Retinal pigment epithelial cell (primary cell): ENCODE data around the gene INPP1.
"Not testable (repeated sequence)": the region's sequence is repeated elsewhere in the genome, so short reads cannot be mapped to it uniquely, and the experiment has no call there.

Experiments
- DNase-seq: peaks from one replicate; pipeline ENCODE4 v3.0.0-alpha.2; 2010; ENCODE audit warnings: low read depth
- H3K4me3 ChIP-seq: 2 replicates; pipeline ENCODE4 v1.5.1; 2011; ENCODE audit warnings: mild to moderate bottlenecking, low read length, control low read depth, moderate library complexity
- CTCF ChIP-seq: conservative IDR thresholded peaks from 2 replicates; pipeline ENCODE4 v1.5.1; 2011; ENCODE audit warnings: low read depth, low read length, control low read depth, inconsistent platforms

Gene INPP1

GRCh38 chr2:190353537-190353899, 10.1 kb downstream of the INPP1 start:
- no peak overlapping the region for H3K4me3 ChIP-seq
- DNase-seq = no peak
- no peak for TF ChIP-seq CTCF

- H3K4me3 ChIP-seq = no peak overlapping the region
- no peak for TF ChIP-seq CTCF
- DNase-seq = no peak
Observed at GRCh38 chr2:190354003-190354690, 10.8 kb downstream of the INPP1 start.

GRCh38 chr2:190355968-190356644, 12.7 kb downstream of the INPP1 start:
- TF ChIP-seq CTCF = no peak
- DNase-seq = no peak
- H3K4me3 ChIP-seq = no peak overlapping the region

GRCh38 chr2:190357600-190357999, 14.2 kb downstream of the INPP1 start:
- TF ChIP-seq CTCF = no peak
- H3K4me3 ChIP-seq = no peak overlapping the region
- no peak for DNase-seq

GRCh38 chr2:190358655-190359448, 15.5 kb downstream of the INPP1 start:
- not testable (repeated sequence) for H3K4me3 ChIP-seq, DNase-seq

GRCh38 chr2:190360561-190360960, 17.2 kb downstream of the INPP1 start:
- DNase-seq = no peak
- H3K4me3 ChIP-seq = no peak overlapping the region

More at GRCh38 chr2:190360561-190360960, 17.2 kb downstream of the INPP1 start:
- TF ChIP-seq CTCF = no peak
